C4-2B (cell line): Measurements from ENCODE around the gene SPATA13.

Source experiments
- ZFX ChIP-seq: fragments of 450-650 bp; IDR thresholded peaks from 2 replicates; pipeline ENCODE4 v1.6.1; 2017
- TF ChIP-seq, protein P1 (sequence below): fragments of 450-650 bp; conservative IDR thresholded peaks from 2 replicates; pipeline ENCODE4 v1.5.1; 2017; ENCODE audit warnings: mild to moderate bottlenecking

GRCh38 chr13:24215126-24215525 is 54.6 kb downstream of the SPATA13 start:
- TF ChIP-seq, protein P1, sequence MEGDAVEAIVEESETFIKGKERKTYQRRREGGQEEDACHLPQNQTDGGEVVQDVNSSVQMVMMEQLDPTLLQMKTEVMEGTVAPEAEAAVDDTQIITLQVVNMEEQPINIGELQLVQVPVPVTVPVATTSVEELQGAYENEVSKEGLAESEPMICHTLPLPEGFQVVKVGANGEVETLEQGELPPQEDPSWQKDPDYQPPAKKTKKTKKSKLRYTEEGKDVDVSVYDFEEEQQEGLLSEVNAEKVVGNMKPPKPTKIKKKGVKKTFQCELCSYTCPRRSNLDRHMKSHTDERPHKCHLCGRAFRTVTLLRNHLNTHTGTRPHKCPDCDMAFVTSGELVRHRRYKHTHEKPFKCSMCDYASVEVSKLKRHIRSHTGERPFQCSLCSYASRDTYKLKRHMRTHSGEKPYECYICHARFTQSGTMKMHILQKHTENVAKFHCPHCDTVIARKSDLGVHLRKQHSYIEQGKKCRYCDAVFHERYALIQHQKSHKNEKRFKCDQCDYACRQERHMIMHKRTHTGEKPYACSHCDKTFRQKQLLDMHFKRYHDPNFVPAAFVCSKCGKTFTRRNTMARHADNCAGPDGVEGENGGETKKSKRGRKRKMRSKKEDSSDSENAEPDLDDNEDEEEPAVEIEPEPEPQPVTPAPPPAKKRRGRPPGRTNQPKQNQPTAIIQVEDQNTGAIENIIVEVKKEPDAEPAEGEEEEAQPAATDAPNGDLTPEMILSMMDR = no peak
- no peak for TF ChIP-seq ZFX
